Thyroid gland (tissue), 4 donors: Measurements from ENCODE around the gene SPDEF. TPM values are rescaled to one million over a fixed set of nuclear protein-coding genes. Genes with fewer than 3 reads are reported as not detected.

ENCODE experiments used
- DNase-seq, 2 donors: peaks; one replicate each; pipeline ENCODE4 v3.0.0-alpha.2; 2019
- H3K27ac ChIP-seq, 3 donors: fragments of 200-600 bp; sonication (generic); 1 replicate in 2 of 3; 2 replicates in 1 of 3; pipeline ENCODE4 v1.5.1; 2016 to 2019; ENCODE audit warnings: mild to moderate bottlenecking in 1 of 3, moderate library complexity in 1 of 3
- H3K27me3 ChIP-seq: fragments of 200-600 bp; sonication (generic); one replicate; pipeline ENCODE4 v1.5.1; 2019
- H3K36me3 ChIP-seq, 2 donors: fragments of 200-600 bp; sonication (generic); one replicate each; pipeline ENCODE4 v1.5.1; 2016 to 2019
- H3K4me1 ChIP-seq, 2 donors: fragments of 200-600 bp; sonication (generic); one replicate each; pipeline ENCODE4 v1.5.1; 2017 to 2019
- H3K4me3 ChIP-seq, 3 donors: fragments of 200-600 bp; sonication (generic); replicated peaks in 1 of 3; 1 replicate in 2 of 3; 2 replicates in 1 of 3; pipeline ENCODE4 v1.5.1; 2016; ENCODE audit warnings: mild to moderate bottlenecking in 1 of 3
- H3K9me3 ChIP-seq: fragments of 200-600 bp; sonication (generic); one replicate; pipeline ENCODE4 v1.5.1; 2017
- CTCF ChIP-seq, 6 experiments: fragments of 200-600 bp in 3 of 6; fragments of 450-650 bp in 3 of 6; sonication (generic) in 3 of 6; IDR thresholded peaks; one replicate each; pipeline ENCODE4 v1.5.1; 2016 to 2019; ENCODE audit warnings: antibody characterized with exemption in 6 of 6, mild to moderate bottlenecking in 2 of 6, inconsistent platforms in 1 of 6, moderate library complexity in 1 of 6
- POLR2A ChIP-seq, 2 donors: fragments of 450-650 bp; IDR thresholded peaks; one replicate each; pipeline ENCODE4 v1.6.1; 2017; ENCODE audit warnings: antibody characterized with exemption in 2 of 2, mild to moderate bottlenecking in 2 of 2, moderate library complexity in 1 of 2
- WGBS, 2 donors: methylation state at CpG; one replicate each; pipeline ENCODE4 v1.1.5; 2017; 5-methylcytosine and 5-hydroxymethylcytosine counted together
- intact Hi-C: fragments of 100-400 bp; cut with DNase I; formaldehyde crosslinking; loops from one replicate; pipeline ENCODE4 v1.15.1; 2023
- total RNA-seq, 4 donors: library from RNA; depleted of rRNA; stranded (reverse); fragments of >200 nt; gene quantifications; one replicate each; pipeline ENCODE4 v1.2.3, GENCODE V29; 2016

SPDEF gene
- total RNA-seq, 4 donors from 2014 or later = not detected

- Histone ChIP-seq H3K4me3 (no peak overlapping the region), H3K9me3 (no peaks in the 10 kb centered on the region), H3K4me1 (peaks cover 4 to 15% of the 10 kb centered on the region in 2 donors), H3K27me3 (no peaks in the 10 kb centered on the region), H3K27ac (no peak overlapping the region), H3K36me3 (peaks cover 5 to 12% of the 10 kb centered on the region in 2 donors)
- intact Hi-C loops = no loop called here
- TF ChIP-seq POLR2A (IDR thresholded peaks at IDR 0.05) = no peak
- no peak for TF ChIP-seq CTCF (IDR thresholded peaks at IDR 0.05)
- DNase-seq = no peak
- 66 to 81% methylated on average over 4 to 5 of the region's 5 CpGs for WGBS, 2 donors
Measured at GRCh38 chr6:34583861-34584604, 27.9 kb upstream of the SPDEF start.

GRCh38 chr6:34583461-34583860 lies 27.3 kb upstream of the SPDEF start:
- no peak for DNase-seq
- no peaks in the 10 kb centered on the region for H3K9me3 ChIP-seq
- intact Hi-C loops = no loop called here

GRCh38 chr6:34581561-34581920 lies 25.4 kb upstream of the SPDEF start:
- Histone ChIP-seq H3K36me3 (no peaks in the 10 kb centered on the region), H3K27me3 (no peaks in the 10 kb centered on the region), H3K9me3 (no peaks in the 10 kb centered on the region), H3K4me3 (no peak overlapping the region), H3K27ac (no peak overlapping the region), H3K4me1 (peaks cover 0 to 6% of the 10 kb centered on the region in 2 donors)
- intact Hi-C loops = no loop called here
- no peak for DNase-seq
- WGBS, 2 donors = 93 to 94% methylated on average over 4 of the region's 4 CpGs
- no peak for TF ChIP-seq CTCF (IDR thresholded peaks at IDR 0.05)

More at GRCh38 chr6:34583461-34583860, 27.3 kb upstream of the SPDEF start:
- peaks cover 4 to 15% of the 10 kb centered on the region in 2 donors for H3K4me1 ChIP-seq
- WGBS, 2 donors = 66 to 72% methylated on average over 3 to 4 of the region's 6 CpGs
- no peaks in the 10 kb centered on the region for H3K27me3 ChIP-seq
- peaks cover 5 to 12% of the 10 kb centered on the region in 2 donors for H3K36me3 ChIP-seq
- TF ChIP-seq CTCF (IDR thresholded peaks at IDR 0.05) (peak in 1 of 6 experiments; percentile 12), POLR2A (IDR thresholded peaks at IDR 0.05) (no peak)
- no peak overlapping the region for H3K27ac ChIP-seq
- H3K4me3 ChIP-seq = no peak overlapping the region

GRCh38 chr6:34580707-34581560 lies 24.8 kb upstream of the SPDEF start:
- no peak for DNase-seq
- Histone ChIP-seq H3K4me1 (no peaks in the 10 kb centered on the region), H3K27ac (no peak overlapping the region), H3K36me3 (no peaks in the 10 kb centered on the region), H3K27me3 (no peaks in the 10 kb centered on the region), H3K9me3 (no peaks in the 10 kb centered on the region), H3K4me3 (no peak overlapping the region)
- intact Hi-C loops = no loop called here
- WGBS, 2 donors = 85 to 90% methylated on average over 5 of the region's 6 CpGs
- TF ChIP-seq CTCF (IDR thresholded peaks at IDR 0.05) = no peak
- no peak for TF ChIP-seq POLR2A (IDR thresholded peaks at IDR 0.05)
